NCI-H2029 treated with DMSO at 0.1 percent for 48 hours (cell line): ENCODE measurements around the gene SLC25A20.
A peak's percentile ranks its signal among the peaks of the same experiment; 100 is the strongest.

ENCODE experiments used
- DNase-seq: peaks from one replicate; lab custom pipeline; 2025; lab: John Stamatoyannopoulos, UW

SLC25A20 gene

DNA sequence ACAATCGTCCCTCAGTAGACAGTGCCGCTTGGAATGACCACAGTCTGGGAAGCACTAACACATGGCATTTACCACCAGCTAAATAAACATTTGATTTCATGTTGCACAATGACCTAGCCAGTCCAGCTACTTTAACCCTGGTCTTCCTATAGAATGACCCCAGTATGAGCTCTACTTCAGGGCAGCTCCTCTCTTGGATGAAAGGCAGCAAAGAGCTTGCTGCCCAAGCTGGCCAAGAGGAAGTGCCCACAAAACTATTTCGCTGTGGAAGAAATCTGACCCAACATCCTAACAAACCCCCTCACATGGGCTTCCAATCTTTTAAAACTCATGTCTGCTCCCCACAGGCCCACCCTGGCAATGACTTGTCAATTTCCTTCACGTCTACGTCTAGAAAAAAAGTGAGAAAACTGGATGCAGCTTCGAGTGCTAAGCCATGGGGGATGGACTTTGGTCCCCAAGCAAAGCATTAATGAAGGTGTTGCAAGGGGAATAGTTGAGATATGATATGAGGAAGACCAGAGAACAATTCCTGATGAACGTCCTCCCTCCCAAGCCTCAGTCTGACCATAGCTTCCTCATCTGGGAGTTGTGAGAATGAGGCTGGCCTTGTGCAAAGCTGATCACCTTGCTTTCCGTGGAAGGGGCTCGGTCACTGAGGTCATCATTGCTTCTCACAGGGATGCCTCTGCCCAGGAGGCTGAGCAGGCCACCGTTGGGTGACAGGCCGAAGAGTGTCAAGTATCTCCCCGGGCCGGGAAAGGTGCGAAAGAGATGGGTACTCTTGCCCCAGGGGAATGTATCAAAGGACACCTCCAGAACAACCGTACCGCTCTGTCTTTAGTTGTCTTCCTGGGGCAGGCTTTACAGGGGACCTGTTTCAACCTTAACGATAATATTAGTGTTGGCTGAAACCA is 964 bp downstream of the SLC25A20 start:
- DNase-seq = no peak

DNA sequence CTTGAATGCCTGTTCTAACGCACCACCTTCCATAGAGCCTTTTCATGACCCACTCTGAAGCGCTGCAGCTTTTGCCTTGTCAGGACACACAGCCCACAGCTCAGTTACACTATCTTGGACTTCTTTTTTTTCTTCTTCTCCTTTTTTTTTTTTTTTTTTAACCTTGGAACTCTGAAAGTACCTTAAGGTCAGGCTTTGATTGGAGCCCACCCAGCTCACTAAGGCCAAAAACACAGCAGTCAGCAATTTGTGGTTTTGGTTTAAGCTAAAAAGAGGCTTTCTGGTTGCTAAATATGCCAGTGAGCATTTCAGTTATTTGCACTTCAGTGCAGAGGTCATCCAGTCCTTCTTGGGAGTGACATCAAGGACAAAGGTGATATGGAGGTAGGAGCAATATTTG is 1.7 kb downstream of the SLC25A20 start:
- no peak for DNase-seq

DNA sequence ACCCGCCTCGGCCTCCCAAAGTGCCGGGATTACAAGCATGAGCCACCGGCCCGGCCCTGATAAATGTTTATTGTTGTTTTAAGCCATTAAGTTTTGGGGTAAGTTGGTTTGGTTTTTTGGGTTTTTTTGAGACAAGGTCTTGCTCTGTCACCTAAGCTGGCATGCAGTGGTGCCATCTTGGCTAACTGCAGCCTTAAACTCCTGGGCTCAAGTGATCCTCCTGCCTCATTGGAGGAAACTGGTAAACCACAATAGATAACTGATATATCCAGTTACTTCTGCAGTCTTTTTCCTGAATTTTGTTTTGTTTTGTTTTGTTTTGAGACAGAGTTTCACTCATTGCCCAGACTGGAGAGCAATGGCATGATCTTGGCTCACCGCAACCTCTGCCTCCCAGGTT is 4.2 kb downstream of the SLC25A20 start:
- DNase-seq = no peak

DNA sequence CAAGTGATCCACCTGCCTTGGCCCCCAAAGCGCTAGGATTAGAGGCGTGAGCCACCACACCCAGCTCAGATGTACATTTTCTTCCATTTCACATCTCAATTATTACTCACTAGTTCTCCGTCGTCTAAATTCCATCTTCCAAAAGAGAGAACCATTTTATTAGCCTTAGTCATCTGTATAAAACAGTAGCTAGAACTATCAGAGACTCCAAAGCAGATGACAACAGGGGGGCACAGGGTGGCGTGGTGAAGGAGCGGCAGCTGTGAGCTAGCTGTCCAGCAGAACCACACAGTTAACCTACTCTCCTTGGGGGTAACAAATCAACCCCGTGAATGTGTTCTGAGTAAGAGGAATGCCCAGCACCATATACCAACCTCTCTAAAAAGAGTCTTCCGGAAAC is 7.1 kb downstream of the SLC25A20 start:
- DNase-seq = no peak

DNA sequence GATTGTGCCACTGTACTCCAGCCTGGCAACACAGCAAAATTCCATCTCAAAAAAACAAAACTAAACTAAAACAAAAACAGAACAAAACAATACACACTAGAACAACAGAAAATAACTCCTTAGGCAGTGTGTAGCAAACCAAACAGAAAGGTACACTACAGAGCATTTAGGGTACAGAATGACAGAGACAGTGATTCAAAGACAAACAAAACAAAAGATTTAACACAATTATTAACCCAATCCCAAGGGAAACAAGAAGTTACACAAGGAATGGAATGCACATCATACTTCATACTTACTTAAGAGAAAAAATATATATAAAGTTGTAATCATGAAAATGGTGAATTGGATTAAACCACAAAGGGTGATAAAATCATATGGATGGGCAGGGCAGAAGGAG is 12.9 kb downstream of the SLC25A20 start:
- no peak for DNase-seq

DNA sequence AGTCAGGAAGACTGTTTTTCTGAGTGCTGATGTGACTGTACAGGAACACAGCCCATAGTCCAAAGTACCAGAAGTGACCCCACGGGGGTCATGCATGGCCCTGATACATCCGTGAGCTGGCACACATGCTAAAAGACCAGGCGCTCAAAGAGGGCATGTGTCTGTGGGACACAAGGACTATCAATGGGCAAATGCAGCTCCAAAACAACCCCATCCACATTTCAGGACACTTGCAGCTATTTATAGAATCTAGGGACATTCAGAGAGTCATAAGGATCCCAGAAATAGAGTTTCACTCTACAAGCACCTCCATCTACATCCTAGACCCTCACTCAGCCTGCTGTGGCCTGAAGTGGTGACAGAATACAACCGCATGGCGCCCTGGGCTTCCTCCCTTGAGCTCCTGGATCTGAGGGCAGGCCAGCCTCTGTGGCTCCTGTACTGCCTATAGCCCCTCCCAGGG is 17.0 kb downstream of the SLC25A20 start:
- DNase-seq = no peak

DNA sequence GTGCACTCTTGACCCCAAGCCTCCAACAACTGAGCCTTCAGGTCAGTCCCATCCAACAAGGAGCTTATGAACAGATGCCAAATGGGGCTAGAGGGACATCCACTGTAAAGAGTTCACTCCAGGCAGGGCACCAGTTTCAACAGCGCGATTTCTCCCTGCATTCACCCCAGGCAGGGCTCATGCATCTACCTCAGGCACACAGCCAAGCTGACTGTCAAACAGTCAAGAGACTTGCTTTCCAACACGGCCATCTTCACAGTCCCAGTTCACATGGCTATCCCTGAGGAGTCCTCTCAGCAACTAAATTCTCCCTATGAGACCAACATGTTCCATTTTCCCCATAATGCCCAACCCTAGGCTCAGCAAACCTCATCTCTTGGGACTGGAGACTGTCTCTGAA is 17.7 kb downstream of the SLC25A20 start:
- DNase-seq = no peak

DNA sequence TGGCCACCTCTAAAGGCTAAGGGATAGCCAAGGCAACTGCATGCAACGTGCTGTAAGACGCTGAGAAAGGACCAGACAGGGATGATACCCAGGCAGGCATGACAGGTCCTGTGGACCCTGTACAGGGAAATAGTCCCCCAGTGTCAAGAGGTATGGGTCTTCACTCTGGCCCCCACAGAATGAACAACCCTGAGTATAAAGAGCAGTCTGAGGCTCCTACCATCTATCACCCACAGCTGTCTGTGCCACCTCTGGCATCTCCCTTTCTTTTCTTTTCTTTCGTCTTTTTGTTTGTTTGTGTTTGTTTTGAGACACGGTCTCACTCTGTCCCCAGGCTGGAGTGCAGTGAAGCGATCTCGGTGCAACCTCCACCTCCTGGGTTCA is 18.7 kb downstream of the SLC25A20 start:
- DNase-seq = no peak

DNA sequence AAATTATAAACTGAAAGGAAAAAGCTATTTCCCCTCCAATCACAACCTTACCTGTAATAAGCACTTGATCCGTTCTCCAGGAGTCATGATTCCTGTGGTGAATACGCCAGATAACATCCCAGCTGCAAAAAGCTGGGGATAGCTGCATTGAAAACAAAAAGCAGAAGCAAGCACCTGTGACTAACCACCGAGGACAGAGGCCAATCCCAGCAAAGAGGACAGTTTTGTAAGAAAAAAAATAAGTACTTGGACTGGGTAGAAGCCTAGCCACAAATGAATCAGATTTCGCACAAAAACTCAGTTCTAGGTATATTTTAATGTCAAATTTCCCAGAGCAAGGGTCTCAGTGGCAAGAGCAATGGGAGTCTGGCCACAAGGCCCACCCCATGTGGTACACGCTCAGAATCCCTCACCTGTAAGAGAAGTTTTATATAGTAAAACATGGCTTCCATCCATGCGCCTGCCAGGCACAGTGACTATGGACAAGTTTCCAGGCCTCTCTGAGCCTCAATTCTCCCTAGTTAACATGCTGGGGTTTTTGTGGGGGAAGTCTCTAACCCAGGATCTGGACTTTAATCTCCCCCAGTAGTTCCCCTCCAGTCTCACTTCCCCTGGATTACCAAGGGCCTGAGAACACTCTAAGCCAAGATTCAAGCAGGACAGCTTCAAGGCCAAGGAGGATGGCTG is 19.2 kb downstream of the SLC25A20 start:
- DNase-seq = no peak

DNA sequence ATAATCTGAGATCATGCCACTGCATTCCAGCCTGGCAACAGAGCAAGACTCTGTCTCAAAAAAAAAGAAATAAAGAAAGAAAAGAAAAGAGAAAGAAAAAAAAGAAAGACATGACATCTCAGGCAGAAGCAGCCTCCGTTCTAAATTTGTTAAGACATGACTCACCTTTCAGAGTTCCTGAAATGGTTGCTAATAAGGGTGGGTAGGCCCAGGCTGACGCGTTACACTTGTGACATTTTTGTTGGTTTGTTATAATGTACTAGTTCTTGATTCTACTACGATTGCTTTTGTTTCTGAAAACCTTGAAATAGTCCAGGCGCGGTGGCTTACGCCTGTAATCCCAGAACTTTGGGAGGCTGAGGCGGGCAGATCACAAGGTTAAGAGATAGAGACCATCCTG is 21.0 kb downstream of the SLC25A20 start:
- DNase-seq = no peak

DNA sequence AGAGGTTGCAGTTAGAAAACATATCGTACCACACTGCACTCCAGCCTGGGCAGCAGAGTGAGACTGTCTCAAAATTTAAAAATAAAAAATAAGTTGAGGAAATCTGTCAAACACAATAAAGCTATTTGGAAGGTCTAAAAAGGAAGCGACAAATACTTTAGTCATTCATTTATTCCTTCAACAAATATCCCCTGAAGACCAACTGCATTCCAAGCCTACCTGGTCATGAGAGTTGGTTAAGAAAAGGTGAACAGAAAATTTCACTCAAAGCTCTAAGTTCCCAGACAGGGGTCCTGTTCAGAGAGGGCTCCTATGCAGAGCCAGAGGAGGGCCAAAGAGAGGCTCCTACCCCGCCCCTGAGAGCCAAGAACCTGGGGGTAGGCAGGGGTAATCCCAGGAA is 35.6 kb downstream of the SLC25A20 start:
- DNase-seq = no peak

DNA sequence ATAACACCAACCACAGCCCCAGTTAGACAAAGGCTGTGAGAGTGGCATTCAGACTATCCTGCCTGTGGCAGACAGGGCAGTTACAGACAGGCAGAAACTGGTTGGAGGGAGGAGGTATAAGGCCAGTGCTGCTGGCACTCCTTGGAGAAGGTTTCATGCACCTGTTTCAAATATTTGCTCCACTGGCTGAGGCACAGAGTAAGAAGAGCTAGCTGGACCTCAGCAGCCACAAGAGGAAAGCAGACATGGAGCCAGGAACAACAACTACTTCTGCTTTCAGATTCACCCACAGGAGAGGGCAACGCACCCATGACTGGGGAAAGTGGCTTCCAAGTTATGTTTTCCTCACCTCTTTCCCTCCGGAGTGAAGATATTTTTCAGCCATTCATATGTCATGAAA is 39.5 kb downstream of the SLC25A20 start:
- no peak for DNase-seq

DNA sequence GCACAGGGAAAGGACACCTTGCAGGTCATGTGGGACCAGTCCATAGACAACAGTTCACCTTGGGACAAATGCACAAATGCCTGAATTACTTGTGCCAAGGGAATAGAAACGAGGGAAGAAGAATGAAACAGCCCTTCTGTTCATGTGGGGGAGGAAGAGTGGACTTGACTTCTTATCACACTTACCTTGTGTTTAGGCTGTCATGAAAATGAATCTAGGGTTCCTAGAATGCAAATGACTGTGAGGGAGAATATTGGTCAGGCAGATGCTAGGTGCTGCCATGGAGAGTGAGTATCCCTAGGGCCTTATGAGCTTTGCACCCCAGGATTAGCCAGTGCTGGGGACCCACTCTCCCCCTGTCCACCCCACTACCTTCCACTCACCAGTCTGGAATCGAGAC is 40.0 kb downstream of the SLC25A20 start:
- DNase-seq = no peak

DNA sequence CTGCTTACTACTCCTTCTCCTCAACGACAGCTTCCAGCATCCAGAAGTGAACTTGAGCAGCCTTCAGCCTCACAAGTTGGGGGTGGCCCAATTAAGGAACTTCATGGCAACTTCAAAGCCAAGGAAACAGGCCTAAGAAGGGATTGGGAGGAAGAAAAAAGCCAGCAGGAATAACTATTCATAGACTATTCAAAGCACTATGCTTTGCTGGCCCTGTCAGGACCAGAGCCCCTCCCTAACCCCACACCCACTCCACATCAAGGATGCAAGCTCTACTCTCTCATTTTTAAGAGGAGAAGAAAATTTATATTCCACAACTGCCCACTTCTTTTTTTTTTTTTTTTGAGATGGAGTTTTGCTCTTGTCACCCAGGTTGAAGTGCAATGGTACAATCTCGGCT is 41.0 kb downstream of the SLC25A20 start:
- no peak for DNase-seq

DNA sequence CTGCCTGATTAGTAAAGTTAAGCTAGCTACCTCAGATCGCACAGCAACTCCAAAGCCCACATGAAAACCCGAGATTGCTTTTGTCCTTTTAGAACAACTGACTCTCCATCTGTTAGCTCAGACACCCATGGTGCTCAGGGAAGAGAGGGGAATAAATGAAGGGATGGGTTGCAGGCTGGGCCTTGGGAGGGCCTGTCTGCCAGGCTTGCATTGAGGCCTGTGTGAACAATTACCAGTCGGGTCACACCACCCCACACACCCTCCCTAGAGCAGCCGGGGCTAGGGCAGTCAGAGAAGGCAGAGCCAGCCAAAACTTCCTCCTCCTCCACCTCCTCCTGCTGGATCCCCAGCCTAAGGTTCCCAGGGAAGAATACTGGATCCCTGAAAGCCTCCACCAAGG is 42.2 kb downstream of the SLC25A20 start:
- DNase-seq = no peak

DNA sequence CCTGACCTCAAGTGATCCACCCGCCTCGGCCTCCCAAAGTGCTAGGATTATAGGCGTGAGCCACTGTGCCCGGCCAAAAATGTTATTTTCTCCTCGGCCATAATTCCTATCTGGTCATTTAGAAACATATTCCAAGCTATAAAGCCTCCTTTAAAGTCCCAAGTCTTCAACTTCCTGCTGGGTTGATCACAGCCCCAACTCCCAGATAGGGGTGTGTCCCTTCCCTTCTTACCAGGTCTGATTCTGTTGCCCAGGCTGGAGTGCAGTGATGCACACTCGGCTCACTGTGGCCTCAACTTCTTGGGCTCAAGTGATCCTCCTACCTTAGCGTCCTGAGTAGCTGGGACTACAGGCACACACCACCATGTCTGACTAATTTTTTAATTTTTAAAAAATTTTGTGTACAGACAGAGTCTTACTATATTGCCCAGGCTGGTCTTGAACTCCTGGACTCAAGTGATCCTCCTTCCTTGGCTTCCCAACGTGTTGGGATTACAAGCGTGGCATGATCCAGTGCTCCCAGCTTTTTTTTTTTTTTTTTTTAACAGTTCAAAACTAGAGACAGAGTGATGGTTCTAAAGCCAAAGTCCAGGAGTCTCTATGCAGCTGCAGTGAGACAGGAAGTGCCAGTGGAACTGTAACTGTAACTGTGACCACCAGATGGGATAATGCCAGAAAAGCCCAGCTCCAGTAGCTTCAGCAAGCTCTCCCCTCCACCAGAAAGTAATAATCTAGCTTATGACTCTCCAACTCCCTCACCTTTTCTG is 42.8 kb downstream of the SLC25A20 start:
- no peak for DNase-seq

DNA sequence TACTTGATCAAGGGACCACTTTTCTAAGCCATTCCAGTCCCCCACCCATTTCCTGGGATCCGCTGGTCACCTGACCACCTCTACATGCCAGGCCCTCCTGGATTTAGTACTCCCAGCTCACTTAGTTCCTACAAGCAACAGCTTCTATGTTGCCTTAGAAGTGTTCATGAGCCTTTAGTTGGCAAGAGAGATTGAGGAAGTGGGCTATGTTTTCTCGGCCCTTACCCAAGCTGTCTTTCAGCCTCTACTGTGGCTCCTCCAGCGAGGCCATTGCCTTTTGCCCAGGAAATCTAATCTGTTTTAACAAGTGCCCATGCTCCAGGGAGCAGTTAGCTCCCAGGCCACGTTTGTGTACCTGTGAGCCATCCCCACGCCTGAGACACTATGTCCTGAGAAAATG is 46.5 kb downstream of the SLC25A20 start:
- DNase-seq = no peak

DNA sequence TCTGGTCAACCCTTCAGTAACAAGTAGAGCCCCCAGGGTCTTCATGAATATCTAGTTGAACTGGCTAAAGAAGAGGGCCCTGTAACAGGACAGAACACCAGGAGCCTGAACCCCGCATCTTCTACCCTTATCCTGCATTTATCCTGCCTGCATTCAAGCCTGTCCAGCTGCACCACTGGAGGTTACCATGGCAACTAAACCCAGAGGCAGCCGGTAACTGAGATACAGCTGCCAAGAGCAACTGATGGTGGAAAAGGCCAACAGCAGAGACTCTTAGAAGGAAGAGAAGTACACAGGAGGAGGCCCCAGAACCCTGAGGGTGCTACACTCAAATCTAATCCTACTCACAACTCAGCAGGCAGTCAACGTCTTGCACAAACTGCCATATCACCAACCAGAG is 47.3 kb downstream of the SLC25A20 start:
- DNase-seq = no peak

DNA sequence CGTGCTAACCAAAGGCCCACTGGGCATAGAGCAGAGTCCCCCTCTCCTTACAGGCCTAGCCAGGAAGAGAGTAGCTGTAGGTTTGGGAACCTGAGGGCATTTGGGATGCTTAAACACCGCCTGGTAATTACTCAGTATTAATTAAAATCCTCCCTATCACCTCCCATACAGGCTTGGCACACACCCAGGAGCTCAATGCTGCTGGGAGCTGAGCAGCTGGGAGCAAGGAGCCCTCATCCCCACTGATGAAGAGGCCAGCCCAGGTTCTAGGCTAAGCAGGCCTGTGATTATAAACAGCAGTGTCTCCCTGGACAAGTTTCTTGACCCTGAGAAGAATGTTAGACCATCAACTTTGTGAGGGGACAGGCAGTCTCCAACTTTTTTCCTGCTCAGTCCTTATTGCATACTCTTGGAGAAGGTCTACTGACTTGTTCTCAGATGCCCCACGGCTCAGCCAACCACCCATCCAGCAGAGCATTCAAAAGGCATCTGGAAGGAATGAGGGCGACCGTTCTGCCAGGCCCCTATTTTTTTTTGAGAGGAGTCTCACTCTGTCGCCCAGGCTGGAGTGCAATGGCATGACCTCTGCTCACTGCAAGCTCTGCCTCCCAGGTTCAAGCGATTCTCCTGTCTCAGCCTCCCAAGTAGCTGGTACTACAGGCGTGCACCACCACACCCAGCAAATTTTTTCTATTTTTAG is 49.7 kb downstream of the SLC25A20 start:
- DNase-seq = no peak

DNA sequence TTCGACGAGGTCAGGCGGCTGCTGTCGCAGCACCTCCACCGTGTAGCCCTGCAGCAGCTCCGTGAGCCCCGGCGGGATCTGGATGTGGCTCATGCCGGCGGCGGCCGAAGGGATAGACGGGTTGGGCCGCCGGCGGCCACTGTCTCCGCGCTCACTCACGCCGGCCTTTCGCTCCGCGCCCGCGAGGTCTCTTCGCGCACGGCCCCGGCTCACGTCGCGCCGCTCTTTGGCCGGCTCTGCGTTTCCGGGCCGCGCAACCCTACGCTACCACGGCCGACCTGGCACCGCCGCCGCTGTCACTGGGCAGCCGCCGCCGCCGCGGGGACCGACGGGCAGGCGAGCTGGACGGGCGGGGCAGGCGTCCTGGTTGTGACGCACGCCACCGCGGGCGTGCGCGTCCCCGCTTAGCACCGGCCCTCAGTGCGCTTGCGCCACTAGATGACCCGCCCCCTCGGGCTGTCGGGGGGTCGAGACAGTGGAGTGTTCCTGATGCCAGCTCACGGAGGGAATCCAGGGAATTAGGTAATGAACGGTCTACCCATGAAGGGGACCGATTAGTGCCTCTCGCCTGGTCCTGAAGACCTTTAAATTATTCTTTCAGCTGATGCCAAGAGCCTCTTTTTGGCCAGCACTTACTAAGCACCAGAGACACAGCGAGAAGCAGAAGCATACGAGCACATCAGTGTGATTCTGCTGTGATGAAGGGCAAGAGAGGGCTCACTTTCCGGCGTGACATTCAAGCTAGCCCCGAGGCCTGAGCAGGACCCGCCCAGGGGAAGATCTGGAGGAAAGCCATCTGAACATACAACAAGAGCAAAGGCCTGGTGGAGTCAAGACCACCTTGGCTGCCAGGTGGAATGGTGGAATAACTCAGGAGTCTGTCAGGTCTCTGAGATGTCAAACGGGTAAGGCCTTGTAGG is 50.9 kb downstream of the SLC25A20 start, which contains the start of gene PRKAR2A:
PRKAR2A (minus strand) TSS at position 371 of the 920 bp plus-strand sequence; CDS start at position 93, 278 bp downstream.
- peak; percentile 31 for DNase-seq

DNA sequence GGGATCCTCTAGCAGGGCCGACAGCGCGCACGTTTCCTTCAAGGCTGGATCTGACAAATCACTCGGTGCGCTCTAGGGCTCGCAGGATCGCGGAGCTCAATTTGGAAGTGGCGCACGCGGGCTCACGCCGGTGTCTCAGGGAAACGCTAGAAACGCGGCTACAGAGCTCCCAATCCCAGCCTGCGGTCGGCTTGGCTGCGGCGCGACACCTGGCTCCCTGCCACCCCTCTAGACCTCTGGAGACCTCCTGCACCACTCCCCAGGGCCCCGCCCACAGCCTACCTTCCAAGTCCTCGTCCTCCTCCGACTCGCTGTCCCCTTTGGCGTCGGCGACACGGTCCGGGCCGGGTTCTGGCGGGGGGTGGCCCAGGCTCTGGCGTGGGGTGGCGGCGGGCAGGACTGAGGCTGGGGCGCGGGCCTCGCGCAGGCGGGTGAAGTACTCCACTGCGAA is 51.6 kb downstream of the SLC25A20 start:
- DNase-seq = peak; percentile 68
